Measurements from ENCODE around the gene BAZ1A. TPM values are rescaled to one million over a fixed set of nuclear protein-coding genes. Genes with fewer than 3 reads are reported as not detected.

The BAZ1A gene
- total RNA-seq, 1 experiment from 2014 or later: 28.2 TPM

GRCh38 chr14:34781242-34781641, 93.9 kb downstream of the BAZ1A start (continued):
- TF ChIP-seq, protein P1, sequence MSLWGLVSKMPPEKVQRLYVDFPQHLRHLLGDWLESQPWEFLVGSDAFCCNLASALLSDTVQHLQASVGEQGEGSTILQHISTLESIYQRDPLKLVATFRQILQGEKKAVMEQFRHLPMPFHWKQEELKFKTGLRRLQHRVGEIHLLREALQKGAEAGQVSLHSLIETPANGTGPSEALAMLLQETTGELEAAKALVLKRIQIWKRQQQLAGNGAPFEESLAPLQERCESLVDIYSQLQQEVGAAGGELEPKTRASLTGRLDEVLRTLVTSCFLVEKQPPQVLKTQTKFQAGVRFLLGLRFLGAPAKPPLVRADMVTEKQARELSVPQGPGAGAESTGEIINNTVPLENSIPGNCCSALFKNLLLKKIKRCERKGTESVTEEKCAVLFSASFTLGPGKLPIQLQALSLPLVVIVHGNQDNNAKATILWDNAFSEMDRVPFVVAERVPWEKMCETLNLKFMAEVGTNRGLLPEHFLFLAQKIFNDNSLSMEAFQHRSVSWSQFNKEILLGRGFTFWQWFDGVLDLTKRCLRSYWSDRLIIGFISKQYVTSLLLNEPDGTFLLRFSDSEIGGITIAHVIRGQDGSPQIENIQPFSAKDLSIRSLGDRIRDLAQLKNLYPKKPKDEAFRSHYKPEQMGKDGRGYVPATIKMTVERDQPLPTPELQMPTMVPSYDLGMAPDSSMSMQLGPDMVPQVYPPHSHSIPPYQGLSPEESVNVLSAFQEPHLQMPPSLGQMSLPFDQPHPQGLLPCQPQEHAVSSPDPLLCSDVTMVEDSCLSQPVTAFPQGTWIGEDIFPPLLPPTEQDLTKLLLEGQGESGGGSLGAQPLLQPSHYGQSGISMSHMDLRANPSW (CRISPR knock-in tag; conservative IDR thresholded peaks at IDR 0.05; ENCODE audit: low read depth): no peak
- TF ChIP-seq, protein P2, sequence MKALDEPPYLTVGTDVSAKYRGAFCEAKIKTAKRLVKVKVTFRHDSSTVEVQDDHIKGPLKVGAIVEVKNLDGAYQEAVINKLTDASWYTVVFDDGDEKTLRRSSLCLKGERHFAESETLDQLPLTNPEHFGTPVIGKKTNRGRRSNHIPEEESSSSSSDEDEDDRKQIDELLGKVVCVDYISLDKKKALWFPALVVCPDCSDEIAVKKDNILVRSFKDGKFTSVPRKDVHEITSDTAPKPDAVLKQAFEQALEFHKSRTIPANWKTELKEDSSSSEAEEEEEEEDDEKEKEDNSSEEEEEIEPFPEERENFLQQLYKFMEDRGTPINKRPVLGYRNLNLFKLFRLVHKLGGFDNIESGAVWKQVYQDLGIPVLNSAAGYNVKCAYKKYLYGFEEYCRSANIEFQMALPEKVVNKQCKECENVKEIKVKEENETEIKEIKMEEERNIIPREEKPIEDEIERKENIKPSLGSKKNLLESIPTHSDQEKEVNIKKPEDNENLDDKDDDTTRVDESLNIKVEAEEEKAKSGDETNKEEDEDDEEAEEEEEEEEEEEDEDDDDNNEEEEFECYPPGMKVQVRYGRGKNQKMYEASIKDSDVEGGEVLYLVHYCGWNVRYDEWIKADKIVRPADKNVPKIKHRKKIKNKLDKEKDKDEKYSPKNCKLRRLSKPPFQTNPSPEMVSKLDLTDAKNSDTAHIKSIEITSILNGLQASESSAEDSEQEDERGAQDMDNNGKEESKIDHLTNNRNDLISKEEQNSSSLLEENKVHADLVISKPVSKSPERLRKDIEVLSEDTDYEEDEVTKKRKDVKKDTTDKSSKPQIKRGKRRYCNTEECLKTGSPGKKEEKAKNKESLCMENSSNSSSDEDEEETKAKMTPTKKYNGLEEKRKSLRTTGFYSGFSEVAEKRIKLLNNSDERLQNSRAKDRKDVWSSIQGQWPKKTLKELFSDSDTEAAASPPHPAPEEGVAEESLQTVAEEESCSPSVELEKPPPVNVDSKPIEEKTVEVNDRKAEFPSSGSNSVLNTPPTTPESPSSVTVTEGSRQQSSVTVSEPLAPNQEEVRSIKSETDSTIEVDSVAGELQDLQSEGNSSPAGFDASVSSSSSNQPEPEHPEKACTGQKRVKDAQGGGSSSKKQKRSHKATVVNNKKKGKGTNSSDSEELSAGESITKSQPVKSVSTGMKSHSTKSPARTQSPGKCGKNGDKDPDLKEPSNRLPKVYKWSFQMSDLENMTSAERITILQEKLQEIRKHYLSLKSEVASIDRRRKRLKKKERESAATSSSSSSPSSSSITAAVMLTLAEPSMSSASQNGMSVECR (CRISPR knock-in tag; IDR thresholded peaks at IDR 0.05; ENCODE audit: borderline replicate concordance): no peak
- TF ChIP-seq ZBTB21 (CRISPR knock-in tag; IDR thresholded peaks at IDR 0.05; ENCODE audit: borderline replicate concordance) (no peak), FOXJ3 (CRISPR knock-in tag; IDR thresholded peaks at IDR 0.05; ENCODE audit: borderline replicate concordance) (no peak), IRF2 (CRISPR knock-in tag; IDR thresholded peaks at IDR 0.05; ENCODE audit: borderline replicate concordance, low read depth) (no peak), NFE2L1 (CRISPR knock-in tag; IDR thresholded peaks at IDR 0.05) (no peak)

DNA sequence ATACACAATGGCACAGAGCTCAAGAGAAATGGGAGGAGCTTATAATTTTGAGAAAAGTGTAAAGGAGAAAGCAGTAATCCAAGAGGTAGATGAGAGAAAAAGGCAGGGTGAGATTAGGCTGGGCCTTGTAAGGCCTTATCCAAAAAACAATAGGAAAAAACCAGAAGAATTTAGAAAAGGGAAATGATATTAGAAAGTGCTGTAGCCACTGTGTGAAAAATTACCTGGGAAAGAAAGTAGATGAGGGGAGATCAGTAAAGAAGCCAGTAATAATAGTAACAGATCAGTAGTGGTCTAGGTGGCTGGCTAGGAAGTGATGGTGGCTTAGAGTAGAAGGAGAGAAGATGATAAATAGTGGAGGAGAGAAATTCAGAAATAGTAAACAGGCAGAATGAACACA, 94.5 kb downstream of the BAZ1A start:
- Mint-ChIP-seq H3K27me3 (ENCODE audit: low read depth) (no peaks in the 10 kb centered on the region), H3K27ac (no peak overlapping the region), H3K4me1 (no peaks in the 10 kb centered on the region), H3K36me3 (peaks cover 38% of the 10 kb centered on the region), H3K4me3 (no peak overlapping the region), H3K9me3 (no peaks in the 10 kb centered on the region)
- ATAC-seq (no peak), DNase-seq (ENCODE audit: low spot score) (no peak)
- CTCF ChIA-PET: no interaction called here
- POLR2A ChIA-PET: interaction anchor here (0.5 kb wide), 1 partner anchor 170 kb away, joined by 4 read pairs; no protein-coding TSS in a partner anchor
- no peak for TF ChIP-seq ZNF232 (CRISPR knock-in tag; IDR thresholded peaks at IDR 0.05)
- no peak for TF ChIP-seq ELF4 (CRISPR knock-in tag; IDR thresholded peaks at IDR 0.05; ENCODE audit: low read depth)
- TF ChIP-seq NR1H2 (CRISPR knock-in tag; IDR thresholded peaks at IDR 0.05): no peak
- no peak for TF ChIP-seq NR3C1 (CRISPR knock-in tag; conservative IDR thresholded peaks at IDR 0.05; ENCODE audit: low read depth)
- TF ChIP-seq TEAD4 (CRISPR knock-in tag; IDR thresholded peaks at IDR 0.05): no peak
- TF ChIP-seq, protein P3, sequence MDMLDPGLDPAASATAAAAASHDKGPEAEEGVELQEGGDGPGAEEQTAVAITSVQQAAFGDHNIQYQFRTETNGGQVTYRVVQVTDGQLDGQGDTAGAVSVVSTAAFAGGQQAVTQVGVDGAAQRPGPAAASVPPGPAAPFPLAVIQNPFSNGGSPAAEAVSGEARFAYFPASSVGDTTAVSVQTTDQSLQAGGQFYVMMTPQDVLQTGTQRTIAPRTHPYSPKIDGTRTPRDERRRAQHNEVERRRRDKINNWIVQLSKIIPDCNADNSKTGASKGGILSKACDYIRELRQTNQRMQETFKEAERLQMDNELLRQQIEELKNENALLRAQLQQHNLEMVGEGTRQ (CRISPR knock-in tag; IDR thresholded peaks at IDR 0.05): no peak
- no peak for TF ChIP-seq NFATC4 (CRISPR knock-in tag; IDR thresholded peaks at IDR 0.05)
- TF ChIP-seq ZNF425 (CRISPR knock-in tag; conservative IDR thresholded peaks at IDR 0.05): no peak
- TF ChIP-seq, protein P1 (CRISPR knock-in tag; conservative IDR thresholded peaks at IDR 0.05; ENCODE audit: low read depth): no peak
- TF ChIP-seq ZNF532 (CRISPR knock-in tag; IDR thresholded peaks at IDR 0.05; ENCODE audit: borderline replicate concordance): no peak
- no peak for TF ChIP-seq CREM (CRISPR knock-in tag; IDR thresholded peaks at IDR 0.05)
- TF ChIP-seq SMAD3 (CRISPR knock-in tag; IDR thresholded peaks at IDR 0.05; ENCODE audit: borderline replicate concordance): no peak

Measured in WTC11 (cell line).